IMR-90 (cell line): ENCODE measurements around the gene CEACAM16.

Experiments
- BHLHE40 ChIP-seq: fragments of 150-350 bp; IDR thresholded peaks from 2 replicates; pipeline ENCODE4 v1.6.1; 2016; ENCODE audit warnings: mild to moderate bottlenecking, low read depth, low read length
- CEBPB ChIP-seq: IDR thresholded peaks from 2 replicates; pipeline ENCODE4 v1.6.1; 2012; ENCODE audit warnings: low read depth, low read length, improper control_type of control experiment
- CTCF ChIP-seq: conservative IDR thresholded peaks from 2 replicates; pipeline ENCODE4 v1.5.1; 2012; ENCODE audit warnings: mild to moderate bottlenecking, low read depth, low read length, improper control_type of control experiment
- POLR2A ChIP-seq: IDR thresholded peaks from 2 replicates; pipeline ENCODE4 v1.6.1; 2012; ENCODE audit warnings: mild to moderate bottlenecking, low read depth, low read length

- TF ChIP-seq BHLHE40 (no peak), CTCF (no peak), POLR2A (0 out of 2 replicates have a peak, but pooled peaks have one; percentile 8), CEBPB (no peak)
These were observed 56.3 kb downstream of the CEACAM16 start for GRCh38 chr19:44755219-44755618.
